Breast epithelium (tissue), 3 donors: Measurements from ENCODE around the gene ASPHD1.

Experiments used
- CTCF ChIP-seq, 3 donors: fragments of 450-650 bp; IDR thresholded peaks; one replicate each; pipeline ENCODE4 v1.5.1; 2016 to 2017; ENCODE audit warnings: antibody characterized with exemption in 3 of 3, mild to moderate bottlenecking in 3 of 3, moderate library complexity in 3 of 3
- POLR2A ChIP-seq: fragments of 450-650 bp; IDR thresholded peaks from one replicate; pipeline ENCODE4 v1.6.1; 2016; ENCODE audit warnings: antibody characterized with exemption, mild to moderate bottlenecking, moderate library complexity
- POLR2AphosphoS5 ChIP-seq, 3 donors: sonication (generic); formaldehyde crosslinking; IDR thresholded peaks; one replicate each; pipeline ENCODE4 v1.6.1; 2017; ENCODE audit warnings: antibody characterized with exemption in 3 of 3

DNA sequence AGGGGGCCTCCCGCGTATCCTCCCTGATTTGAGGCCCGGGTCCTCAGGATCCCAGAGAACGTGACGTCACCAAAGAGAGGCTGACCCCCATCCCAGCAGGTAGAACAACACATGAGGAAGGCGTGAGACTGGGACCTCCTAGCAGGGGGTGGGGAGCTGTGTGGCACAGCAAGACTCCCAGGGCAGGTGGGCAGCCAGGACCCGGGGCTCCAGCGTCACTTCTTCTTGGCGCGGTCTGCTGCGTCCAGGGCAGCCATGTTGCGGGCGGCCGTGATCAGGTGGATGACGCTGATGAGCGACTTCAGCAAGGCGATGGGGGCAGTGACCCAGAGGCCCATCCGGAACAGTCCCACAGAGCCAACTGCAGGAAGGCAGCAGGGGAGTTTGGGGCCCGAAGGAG is 41.3 kb upstream of the ASPHD1 start:
- TF ChIP-seq POLR2AphosphoS5 (IDR thresholded peaks at IDR 0.05), result no peak
- TF ChIP-seq CTCF (IDR thresholded peaks at IDR 0.05), result no peak
- no peak for TF ChIP-seq POLR2A
